ENCODE data around the gene STK32B.

STK32B gene

DNA sequence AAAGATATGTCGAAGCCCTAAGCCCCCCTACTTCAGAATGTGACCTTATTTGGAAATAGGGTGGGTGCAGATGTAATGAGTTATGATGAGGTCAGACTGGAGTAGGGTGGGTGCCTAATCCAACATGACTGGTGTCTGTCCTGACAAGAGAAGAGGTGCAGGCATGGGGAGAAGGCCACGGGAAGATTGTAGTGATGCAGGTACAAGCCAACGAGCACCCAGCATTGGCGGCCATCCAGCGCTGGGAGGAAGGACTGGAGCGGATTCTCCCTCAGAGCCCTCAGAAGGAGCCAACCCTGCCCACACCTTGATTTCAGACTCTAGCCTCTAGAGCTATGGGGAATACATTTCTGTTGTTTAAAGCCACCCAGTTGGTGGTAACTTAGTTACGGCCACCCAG lies 419.9 kb downstream of the STK32B start:
- DNase-seq (ENCODE audit: low spot score): no peak

DNA sequence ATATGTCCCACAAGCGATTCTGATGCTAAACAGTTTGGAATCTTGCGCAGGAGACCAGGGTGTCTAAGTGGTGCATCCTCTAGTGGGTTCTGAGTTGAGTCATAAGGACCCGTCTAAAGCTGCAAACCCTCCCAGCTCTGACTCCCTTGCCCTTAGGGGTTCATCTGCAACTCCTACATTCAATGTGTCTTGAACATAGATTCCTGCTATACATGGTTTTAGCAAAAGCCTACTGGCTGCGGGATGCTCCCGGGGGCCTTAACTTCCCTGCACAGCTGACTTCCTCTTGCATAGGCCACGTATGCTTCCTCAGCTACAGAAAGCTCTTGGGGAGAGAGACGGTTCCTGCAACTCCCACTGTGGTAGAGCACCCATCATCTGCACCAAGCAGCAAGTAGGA lies 420.4 kb downstream of the STK32B start:
- DNase-seq (ENCODE audit: low spot score): no peak

DNA sequence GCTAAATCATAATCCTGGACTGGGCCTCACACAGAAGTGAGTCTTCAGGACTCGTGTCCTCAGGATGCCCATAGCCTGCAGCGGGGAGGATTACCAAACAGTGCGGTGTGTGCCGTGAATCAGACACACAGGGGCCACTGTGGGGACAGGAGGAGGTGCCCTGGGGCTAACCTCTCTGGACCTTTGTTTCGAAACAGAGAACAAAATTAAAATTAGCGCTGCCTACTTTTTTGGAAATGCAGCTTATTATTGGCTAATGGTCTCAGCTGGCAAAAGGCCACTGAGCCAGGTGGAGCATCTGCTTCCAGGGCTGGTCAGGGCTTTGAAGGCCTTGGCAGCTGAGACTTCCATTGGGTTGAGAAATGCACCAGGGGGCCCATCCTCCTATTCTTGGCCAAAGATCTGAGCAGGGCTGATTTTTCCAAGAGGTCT lies 420.9 kb downstream of the STK32B start:
- DNase-seq (ENCODE audit: low spot score): no peak

DNA sequence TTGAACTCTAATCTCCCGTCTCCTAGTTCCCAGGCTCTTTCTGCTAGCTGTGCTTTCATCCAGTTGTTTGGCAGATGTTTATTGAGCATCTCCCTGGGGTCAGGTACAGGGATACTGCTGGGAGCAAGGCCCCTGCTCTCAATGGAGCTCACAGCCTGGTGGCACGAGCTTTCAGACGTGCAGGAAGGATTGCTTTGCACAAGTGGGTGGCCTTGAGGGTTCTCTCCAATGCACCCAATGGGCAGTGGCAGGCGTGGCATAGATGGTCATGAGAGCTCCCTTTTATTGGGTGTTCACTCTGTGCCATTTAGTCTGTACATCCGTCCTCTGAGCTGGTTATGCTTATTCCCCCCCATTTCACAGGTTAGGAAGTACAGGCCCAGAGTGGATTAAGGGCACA lies 421.8 kb downstream of the STK32B start:
- no peak for DNase-seq (ENCODE audit: low spot score)

DNA sequence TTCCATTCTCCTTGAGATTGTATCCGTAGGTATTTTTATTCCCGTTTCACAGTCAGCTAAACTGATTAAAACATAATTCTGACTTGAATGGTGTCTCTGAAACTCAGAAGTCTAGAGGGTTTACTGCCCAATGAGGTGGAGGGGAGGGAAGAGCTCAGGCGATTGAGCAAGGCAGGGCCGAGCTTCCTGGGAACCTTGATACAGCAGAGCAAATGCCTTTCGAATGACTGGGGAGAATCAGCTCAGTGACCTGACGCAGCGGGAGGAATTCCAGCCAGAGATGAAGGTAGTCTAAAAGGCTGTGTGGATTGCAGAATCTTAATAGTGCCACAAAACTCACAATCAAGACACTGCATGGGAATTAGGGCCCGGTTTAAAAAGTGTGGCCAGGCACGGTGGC lies 423.5 kb downstream of the STK32B start:
- no peak for DNase-seq (ENCODE audit: low spot score)

DNA sequence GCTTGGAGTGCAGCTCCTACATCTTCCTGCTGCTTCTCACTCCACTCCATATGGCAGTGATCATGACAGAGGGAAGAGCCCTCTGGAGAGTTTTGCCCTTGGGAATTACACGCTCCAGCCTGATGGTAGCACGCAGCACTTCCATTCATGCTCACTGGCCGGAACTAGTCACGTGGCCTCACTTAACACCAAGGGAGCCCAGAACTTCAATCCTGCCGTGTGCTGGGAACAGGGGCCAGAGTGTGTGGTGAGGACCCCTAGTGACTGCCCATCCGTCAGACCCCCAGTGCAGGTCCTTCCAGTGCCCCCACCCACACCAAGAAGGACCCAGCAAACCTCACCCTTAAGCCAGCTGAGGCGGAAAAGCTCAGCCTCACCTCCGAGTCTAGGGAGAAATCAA lies 426.3 kb downstream of the STK32B start:
- no peak for DNase-seq (ENCODE audit: low spot score)

DNA sequence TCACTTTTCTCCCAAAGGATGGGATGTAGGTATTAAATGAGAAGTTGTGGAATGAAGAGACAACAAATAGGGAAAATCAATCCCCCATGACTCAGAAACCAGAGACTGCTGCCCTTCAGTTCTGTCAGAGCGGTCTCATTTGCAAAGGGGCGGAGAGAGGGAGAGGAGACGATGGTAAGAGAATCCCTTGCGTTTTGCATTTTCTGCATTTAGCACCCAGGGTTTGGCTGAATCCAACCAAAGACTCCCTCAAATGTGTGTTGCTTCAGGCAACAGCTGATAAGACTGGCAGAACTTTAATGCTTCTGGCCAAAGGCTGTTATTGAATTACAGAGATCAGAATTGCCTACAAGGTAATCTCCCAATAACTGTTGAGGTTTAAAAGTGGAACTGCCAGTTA lies 426.9 kb downstream of the STK32B start:
- DNase-seq (ENCODE audit: low spot score): no peak

DNA sequence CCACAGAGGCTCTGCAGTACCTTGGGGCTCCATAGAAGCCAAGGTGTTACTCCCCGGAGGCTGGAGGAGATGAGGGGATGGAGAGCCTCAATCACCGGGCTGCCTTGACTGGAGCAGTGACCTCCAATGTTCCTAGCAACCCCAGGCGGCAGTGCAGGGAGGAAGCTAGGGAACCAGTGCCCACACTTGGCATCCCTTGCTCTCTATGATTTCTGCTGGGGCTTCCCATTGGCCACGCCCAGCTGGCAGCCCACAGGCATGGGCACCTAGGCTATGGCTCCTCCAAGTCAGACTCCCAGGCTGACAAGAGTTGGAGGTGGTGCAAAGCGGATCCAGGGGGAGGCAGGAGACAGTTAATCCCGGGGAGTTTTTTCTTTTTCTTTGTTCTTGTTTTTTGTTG lies 427.4 kb downstream of the STK32B start:
- no peak for DNase-seq (ENCODE audit: low spot score)

DNA sequence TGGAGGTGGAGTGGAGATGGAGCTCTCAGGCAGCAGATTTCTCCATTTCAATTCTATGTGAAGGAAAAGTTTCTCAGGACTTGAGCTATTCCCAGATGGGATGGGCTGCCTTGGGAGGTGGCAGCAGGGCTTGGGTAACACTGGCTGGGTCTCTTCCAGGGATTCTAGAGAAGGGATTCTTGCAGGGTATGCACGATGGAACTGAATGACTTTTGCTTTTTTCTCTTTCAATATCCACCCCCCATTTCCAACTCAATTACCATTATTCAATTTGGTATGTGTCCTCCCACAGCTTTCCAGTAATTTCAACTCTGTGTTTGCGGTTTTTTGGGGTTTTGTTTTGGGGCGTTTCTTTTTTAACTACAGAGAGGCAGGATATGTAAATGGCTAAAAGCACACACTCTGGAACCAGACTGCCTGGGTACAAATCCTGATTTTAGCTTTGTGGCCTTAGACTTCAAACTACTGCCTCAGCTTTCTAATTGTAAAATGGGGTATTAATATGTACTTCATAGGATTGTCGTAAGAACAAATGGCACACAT lies 428.3 kb downstream of the STK32B start:
- DNase-seq (ENCODE audit: low spot score): no peak

DNA sequence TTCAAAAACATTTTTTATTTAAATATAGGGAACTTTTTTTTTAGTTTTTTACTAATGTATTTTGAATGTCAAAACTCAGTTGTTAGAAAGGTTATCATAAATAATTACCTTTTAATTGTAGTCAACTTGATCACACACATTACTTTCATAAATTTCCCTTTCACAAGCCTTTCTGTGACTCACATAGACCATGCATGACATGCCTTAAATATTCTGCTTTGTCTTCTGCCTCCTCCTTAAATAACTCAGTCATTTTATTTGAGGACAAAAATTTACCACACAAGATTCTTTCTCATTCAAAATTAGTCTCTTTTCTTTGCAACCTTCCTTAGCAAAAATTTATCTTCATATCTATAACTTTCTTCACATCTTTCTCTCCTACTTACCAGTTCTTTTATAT lies 437.1 kb downstream of the STK32B start:
- no peak for DNase-seq (ENCODE audit: low spot score)

DNA sequence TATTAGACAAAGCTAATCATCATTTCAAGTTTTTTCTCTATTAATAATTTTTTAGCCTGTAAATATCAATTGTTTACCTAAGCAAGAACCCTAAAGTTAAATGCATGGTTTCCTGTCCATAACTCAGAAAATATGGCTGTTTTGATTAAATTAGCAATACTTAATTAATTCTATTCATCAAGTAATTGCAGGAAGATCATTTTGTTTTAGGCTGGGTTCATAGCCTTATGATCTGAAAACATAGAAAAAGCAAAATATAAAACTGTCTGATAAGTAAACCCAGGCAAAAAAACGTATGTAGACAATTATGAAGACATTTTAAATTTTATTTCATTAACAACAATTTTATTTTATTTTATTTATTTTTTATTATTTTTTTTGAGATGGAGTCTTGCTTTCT lies 438.0 kb downstream of the STK32B start:
- DNase-seq (ENCODE audit: low spot score): no peak

DNA sequence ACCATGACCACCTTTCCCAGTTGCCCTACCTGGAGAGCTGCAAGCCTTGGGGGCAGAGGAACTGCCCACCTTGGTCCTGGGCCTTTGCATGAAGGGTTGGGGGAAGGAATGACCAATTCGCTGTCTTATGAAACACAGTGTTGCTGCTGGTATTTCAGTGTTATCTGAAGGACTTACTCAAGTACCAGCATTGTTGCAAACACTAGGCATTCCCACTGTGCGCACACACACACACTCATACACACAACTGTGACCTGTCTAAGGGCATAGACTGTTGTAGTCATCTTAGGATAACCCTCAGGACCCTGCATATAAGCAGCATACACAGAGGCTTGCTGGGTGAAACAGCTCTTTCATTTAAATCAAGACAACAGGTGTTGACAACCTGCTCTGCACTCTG lies 446.2 kb downstream of the STK32B start:
- no peak for DNase-seq (ENCODE audit: low spot score)

DNA sequence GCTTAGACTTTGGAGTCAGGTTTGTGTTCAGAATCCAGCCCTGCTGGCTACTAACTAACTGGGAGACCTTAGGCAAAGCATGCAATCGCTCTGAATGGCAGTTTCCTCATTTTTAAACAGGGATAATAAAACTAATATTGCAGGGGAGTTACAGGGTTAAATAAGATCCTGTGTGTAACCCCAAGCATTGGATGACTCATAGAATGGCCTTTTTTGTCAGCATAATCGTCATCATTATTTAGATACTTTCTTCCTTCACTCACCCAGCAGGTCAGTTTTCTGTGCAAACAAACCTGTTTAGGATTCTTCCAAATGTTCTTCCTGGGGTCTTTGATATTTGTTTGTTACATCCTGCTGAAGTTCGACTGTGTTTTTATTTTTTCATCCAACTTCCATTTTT lies 448.9 kb downstream of the STK32B start:
- DNase-seq (ENCODE audit: low spot score): no peak

DNA sequence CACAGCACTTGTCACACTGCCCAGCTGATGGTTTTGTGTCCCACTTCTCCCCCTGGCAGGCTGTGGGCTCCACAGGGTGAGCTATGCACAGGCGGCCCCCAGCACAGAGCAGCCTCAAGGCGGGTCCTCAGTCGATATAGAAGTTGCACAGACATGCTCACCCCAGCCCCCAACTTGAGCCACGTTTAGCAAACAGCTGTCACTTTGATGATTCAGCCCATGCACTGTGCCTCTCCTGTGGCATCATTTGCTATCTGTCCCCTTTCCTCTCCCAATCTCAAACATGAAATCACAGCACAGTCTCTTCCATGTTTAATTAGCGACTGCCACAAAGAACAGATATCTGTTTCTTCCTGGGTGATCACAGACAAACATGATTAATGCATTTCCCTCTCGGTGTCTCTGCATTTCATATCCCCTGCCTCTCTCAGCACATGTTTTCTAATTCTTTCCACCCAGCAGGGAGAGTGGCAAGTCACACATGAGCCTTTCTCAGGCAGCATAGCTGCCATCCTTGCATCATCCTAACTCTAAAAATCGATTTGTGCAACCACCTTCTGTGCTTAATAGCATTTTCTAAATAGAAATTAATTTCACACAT lies 452.2 kb downstream of the STK32B start:
- no peak for DNase-seq (ENCODE audit: low spot score)

DNA sequence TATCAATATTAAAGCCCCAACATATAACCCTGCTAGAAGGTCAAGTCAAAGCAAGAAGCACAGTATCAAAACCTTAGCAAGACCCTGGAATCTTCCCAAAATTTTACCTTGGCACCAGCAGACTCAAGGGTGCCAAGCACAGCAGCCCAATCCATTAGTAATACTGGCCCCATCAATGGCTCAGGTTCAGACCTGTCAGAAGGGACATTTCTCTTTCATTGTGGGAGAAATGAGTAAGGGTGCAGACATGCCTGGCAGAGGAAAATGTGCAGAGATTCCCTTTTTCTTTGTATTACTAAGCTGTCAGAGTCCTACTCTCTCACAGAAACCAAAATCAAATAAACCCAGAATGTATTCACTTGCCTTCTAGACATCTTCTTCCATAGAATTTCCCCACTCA lies 453.2 kb downstream of the STK32B start:
- no peak for DNase-seq (ENCODE audit: low spot score)

DNA sequence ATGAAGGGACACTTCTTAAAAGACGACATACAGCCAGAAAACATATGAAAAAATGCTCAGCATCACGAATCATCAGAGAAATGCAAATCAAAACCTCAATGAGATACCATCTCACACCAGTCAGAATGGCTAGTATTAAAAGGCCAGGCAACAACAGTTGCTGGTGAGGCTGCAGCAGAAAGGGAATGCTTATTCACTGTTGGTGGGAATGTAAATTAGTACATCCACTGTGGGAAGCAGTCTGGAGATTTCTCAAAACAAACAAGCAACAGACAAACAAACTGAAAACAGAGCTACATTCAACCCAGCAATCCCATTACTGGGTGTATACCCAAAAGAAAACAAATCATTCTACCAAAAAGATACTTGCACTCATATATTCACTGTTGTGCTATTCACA lies 459.2 kb downstream of the STK32B start:
- DNase-seq (ENCODE audit: low spot score): no peak

DNA sequence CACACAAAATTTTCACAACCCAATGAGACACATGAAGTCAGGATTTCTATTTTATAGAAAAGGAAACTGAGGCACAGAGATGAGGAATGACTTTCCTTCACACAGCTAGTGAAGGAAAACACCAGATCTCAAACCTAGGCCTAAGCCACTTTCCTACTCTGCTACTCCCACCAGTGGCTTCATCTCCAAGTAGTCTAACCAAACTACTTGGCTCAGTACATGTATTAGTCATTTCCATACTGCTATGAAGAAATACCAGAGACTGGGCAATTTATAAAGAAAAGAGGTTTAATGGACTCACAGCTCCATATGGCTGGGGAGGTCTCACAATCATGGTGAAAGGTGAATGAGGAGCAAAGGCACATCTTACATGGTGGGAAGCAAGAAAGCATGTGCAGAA lies 460.5 kb downstream of the STK32B start:
- no peak for DNase-seq (ENCODE audit: low spot score)

DNA sequence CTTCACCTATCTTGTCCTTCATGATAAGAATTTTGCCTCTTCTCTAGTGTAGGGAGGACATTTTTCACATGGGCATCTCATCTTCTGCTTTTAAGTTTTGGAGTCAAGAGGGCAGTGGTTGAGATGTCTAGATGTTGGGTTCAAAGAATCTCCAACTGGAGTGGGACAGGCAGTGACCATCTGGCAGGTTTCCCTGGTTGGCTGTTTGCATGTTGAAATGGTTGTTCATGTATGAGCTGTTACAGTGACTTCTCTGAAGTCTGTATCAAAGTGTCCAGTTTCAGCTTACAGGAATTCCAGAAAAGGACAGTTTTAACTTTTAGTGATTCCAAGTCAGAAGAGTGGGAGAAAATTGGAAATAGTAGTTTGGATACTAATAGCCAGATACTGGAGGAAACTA lies 464.4 kb downstream of the STK32B start:
- no peak for DNase-seq (ENCODE audit: low spot score)

DNA sequence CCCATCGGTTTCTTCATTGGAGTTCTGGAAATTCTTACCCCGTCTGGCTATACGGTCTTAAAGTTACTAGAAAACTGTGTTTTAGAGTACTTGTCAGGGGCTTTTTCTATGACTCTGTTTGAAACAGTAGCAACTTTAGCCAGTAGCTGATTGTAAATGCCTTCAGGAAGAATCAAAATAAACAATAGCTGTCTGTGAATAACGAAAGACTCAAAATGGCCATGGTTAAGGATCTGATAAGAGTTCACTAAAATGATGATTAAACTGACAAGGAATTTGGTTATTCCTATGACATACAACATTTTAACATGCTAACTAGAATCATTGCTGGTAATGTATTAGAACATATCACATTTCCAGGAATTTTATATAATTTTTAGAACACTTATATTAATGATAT lies 466.1 kb downstream of the STK32B start:
- DNase-seq (ENCODE audit: low spot score): no peak

DNA sequence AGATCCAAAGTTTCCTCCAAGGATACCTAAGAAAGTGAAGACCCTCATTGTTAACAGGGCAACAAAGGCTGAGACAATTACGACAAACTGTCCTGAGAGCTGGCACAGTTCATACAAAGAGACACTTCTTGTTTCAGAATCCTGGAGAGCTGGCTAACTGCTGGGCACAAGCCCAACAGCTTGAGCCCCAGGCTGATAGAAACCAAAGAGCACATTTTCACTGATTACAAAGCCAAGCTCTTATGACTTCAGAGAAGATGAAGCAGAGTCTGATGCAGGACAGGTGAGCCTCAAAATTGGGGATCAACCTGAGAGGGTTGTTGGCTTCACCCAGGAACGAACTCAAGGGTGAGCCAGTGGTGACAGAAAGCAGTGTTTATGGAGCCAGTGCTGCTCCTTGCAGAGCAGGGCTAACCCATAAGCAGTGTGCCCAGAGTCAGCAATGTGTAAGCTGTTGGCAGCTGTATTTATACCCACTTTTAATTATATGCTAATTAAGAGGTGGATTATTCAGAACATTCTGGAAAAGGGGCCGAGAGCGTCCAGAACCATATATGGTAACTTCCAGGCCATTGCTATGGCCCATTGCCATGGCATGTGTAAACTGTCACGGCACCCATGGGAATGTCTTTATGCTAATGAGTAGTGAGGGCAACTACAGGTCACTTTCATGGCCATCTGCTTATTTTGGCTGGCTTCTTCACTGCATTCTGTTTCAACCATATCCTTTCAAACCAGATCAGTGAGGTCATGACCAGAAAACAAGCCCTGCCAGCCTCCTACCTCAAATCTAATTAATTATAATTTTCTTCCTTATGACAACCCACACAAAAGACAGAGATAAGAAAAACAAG lies 473.4 kb downstream of the STK32B start:
- peak; percentile 2 for DNase-seq (ENCODE audit: low spot score)

DNA sequence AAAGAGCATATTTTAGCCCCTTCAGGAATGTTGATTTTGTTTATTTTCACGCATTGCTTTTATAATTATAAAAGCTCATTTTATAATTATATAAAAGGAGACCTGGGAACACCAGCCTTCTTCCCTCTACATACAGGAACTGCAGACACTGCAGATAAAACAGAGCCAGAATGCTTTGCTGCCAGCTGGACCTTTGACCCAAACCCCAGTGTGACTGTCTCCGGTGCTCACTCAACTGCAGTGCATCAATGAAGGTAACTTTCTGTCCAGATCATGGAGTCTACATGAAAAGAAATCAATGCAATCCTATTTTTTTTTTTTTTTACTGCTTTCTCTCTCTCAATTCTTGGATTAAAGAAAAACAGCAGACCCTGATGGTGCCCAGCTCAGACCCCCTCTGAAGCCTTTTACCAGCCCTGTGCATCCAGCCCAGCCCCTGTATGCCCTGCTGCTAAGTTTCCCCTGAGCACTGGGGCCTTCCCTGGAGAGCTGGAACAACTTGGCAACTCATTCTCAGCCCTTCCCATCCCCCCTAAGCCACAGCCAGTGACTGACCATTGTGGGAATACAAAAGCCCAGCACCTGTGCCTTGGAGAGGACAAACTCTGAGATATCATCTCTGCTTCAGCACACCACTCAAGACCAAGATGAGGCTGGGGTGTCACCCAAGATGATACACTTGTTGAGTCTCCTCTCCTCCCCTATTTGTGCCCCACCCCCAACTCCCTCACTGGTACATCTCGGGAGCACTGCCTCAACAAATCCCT lies 475.0 kb downstream of the STK32B start:
- DNase-seq (ENCODE audit: low spot score): no peak

DNA sequence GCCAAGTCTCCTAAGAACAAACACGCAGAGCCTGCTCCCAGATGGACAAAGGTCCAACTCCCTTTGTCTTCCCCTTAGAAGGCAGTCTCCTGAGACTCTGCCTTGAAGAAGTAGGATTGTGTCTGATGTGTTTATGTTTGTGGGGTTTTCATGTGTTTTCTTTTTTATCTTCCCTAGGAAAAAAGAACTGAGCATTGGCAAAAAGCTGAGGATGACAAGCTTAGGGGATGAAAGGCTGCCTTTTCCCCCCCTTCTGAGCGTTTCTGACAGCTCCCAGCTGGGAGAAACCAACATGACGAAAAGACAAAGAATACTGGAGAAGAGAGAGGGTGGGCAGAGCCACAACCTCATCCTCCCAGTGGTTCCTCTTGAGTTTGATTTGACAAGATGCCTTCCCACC lies 475.9 kb downstream of the STK32B start:
- DNase-seq (ENCODE audit: low spot score): no peak

DNA sequence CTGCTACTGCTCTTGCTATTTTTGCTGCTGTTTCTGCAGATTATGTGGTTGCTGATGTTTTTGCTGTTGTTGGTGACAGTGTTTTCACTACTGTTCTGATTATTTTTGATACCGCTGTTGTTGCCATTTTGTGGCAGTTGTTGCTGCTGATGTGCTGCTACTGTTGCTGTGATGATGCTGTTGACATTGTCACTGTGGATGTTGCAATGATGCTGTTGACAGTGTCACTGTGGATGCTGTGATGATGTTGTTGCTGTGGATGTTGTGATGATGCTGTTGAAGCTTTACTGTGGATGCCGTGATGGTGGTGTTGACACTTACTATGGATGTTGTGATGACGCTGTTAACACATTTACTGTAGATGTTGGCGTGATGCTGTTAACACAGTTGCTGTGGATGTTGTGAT lies 476.8 kb downstream of the STK32B start:
- DNase-seq (ENCODE audit: low spot score): no peak

Measured in putamen (tissue), 1 donor.